GM18909 (cell line): ENCODE measurements around the gene COX5A.
A peak's percentile ranks its signal among the peaks of the same experiment; 100 is the strongest.
"Not testable (repeated sequence)": the region's sequence is repeated elsewhere in the genome, so short reads cannot be mapped to it uniquely, and the experiment has no call there.

ENCODE experiments used
- ATAC-seq: cut with Tn5 transposase; IDR thresholded peaks from one replicate; pipeline ENCODE4 v1.9.1; 2021; ENCODE audit warnings: mild to moderate bottlenecking; ENCODE audit not compliant: unreplicated experiment, poor library complexity

The COX5A gene

DNA sequence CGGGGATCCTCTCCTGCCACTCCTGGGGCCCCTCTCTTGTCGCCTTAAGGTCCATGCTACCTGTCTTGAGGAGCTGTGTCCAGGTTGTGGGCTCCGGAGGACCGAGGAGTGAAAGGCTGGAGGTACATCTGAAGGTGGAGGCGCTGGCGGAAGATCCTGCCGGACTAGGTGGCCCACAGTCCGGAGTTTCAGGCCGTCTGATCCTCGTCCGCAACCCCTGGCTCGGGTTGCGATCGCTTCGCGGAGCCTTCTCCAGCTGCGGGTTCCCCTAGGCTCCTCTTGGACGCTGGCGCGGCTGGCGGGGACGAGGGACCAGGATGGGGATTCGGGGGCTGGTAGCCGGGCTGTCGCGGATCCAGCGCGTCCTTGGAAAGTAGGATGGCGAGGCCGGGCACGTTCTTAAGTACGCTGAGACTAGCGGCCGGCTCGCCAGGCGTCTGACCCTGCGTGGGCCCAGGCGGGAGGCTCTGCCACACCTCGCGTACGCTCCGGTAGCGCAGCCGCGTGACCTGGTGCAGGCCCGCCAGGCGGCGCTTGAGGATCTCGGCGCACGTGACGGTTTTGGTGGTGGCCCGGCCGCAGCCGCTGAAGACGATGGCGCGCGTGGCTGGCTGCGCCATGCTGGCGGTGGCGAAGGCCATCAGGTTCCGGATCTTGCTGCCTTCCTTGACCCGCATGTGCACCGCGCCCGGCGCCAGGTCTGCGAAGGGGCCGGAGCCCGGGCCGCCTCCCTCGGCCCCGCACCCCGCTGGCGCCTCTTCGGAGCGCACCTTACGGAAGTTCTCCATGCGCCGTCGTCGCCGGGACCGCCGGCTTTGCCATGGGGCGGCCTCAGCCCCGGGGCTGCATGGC lies 18.1 kb upstream of the COX5A start:
- ATAC-seq, result peak; percentile 63

DNA sequence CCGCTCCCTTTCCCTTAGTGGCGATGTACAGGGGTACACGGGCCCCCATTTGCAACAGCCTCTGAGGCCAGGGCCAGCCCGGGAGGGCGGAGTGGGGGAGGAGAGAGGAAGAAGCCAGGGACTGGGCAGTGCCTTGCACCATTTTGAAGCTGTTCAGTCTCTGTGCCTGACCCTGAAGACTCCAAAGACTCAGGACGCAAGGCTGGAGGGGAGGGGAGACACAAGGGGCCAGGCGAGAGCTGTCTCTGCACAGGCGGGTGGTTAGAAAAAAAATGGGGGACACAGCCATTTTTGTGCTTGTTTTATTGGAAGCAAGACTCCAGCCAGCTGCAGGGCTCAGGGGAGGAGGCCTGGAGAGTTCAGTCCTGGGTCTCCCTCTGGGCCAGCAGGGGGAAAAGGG lies 17.1 kb upstream of the COX5A start:
- no peak for ATAC-seq

DNA sequence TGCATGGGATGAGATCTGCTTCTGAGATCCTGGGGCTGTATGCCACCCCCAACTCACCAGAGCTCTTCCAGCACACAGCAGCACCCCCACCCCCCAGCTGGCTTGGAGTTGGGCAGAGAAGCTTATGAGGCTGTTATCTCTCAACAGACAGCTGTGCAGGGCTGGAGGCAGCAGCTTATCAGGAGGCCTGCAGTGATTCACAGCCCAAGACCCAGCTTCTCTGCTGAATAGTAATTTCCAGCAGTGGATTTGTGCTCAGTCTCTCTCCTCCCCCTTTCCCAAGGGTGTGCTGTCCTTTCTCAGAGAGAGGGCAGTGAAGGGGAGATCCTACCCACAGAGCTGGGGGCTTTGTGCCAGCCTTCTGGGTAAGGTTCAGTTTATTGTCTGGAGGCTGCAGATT lies 16.6 kb upstream of the COX5A start:
- no peak for ATAC-seq

DNA sequence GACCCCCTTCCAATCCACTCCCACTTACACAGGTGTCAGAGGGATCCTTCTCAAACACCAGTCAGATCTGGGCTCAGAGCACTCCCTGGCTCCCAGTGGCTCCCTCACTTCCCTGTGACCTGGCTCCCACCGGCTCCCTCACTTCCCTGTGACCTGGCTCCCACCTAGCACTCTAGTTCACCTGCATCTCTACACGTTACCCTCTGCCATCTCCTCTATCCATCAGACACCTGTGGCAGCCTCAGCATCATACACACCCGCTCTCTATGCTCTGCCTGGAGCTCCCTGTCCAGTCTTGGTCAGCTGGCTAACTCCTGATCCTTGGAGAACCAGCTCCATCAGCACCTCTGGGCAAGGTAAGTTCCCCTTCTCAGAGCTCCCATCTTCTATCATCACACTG lies 13.1 kb upstream of the COX5A start:
- ATAC-seq, result no peak

DNA sequence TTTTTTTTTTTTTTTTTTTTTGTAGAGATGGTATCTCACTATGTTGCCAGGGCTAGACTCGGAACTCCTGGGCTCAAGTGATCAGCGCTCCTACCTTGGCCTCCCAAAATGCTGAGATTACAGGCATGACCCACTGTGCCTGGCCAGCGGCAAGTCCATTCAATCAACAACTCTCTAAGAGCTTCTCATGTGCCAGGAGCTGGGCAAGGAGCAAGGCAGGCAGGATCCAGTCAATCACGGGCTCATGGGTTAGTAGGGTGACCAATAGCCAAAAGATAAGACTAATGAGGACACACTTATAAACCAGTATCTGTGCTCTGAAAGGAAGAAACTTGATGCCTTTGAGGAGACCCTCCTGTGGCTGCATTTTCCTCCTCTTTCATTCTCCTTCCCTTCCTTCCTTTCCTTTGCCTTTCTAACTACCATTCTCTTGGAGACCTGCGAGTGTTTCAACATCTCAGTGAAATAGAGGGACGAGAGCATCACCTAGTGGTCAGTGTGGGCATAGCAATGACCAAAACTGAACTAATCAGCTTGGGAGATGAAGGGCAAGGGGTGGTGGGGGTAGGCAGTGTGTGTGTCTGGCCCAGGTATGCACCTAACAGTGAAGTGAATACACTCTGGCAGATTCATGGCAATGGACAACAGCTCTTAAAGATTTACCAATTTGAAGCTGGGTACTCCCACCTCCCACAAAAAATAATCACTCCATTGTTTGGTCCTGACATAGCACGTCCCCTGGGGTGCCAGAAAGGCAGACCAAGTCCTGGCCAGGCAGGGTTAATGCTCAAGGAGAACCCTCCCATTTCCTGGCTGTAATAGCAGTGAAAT lies 12.4 kb upstream of the COX5A start:
- no peak for ATAC-seq

DNA sequence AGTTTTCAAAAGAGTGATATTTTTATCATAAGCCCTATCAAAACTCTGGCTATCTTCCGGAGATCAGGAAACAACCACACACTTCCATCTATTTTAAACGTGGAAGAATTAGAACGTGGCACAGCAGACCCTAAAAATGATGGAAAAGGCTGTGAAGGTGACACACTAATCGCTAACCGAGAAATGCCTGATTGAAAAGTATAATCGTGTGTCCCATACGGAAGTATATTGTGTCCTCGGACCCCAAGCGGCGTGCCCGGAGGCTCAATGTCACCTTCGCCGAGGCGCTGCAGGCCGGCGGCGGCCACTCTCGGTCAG lies 642 bp downstream of the COX5A start:
- no peak for ATAC-seq

DNA sequence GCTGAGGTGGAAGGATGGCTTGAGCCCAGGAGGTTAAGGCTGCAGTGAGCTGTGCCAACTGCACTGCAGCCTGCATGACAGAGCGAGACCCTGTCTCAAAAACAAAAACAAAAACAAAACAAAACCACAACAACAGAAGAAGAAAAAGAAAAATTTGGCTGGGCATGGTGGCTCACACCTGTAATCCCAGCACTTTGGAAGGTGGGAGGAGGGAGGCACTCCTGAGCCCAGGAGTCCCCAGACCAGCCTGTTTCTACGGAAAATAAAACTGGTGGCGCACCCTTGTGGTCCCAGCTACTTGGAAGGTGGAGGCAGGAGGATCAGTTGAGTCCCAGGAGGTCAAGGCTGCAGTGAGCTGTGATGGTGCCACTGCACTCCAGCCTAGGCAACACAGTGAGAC lies 2.7 kb downstream of the COX5A start:
- ATAC-seq, result not testable (repeated sequence)

DNA sequence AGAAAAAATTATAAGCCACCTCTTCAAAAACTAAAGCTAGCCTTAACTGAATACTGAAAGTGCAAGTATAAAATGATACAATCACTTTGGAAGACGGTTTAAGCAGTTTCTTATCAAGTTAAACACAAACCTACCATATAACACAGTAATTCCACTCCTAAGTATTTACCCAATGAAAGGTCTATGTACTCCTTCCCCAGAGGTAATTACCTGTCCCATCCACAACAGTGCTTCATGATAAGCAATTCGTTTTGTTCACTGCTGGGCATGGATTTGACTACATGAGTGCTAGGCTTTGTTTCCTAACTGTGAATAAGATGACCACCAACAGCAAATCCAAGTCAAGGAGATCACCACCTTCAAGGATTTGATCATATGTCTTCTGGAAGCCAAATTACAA lies 4.3 kb downstream of the COX5A start:
- no peak for ATAC-seq

DNA sequence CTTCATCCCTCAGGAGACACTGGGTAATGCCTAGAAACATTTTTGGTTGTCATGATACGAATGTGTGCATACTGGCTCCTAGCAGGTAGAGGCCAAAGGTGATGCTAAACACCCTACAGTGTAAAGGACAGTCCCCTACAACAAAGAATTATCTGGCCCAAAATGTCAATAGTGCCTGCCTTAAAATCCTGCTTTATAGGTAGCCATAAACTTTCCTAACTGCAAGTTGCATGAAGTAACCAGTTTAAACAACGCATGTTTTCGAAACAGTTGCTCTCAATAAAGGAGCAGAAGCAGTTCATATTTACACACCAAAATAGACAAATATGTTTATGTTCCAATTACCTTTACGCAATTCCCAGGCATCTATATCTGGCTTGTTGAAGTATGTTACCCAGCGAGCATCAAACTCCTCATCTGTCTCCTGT lies 9.1 kb downstream of the COX5A start:
- ATAC-seq, result no peak

DNA sequence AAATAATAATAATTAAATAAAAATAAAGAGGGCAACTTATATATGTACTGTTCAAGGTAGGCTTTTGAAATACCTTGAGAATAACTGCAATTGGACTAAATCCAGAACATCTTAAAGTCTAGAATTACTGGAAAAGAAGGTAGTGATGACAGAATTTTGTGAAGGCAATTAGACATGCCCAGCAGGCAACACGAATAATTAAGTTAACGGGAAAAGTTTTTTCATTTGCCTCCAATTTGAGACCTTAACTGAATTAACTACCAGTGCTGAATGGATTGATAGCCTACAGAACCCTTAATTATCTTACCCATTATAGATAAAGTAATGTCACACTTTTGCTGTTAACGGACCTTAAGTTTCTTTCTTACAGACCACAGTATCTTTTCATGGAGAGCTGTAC lies 13.3 kb downstream of the COX5A start:
- no peak for ATAC-seq

DNA sequence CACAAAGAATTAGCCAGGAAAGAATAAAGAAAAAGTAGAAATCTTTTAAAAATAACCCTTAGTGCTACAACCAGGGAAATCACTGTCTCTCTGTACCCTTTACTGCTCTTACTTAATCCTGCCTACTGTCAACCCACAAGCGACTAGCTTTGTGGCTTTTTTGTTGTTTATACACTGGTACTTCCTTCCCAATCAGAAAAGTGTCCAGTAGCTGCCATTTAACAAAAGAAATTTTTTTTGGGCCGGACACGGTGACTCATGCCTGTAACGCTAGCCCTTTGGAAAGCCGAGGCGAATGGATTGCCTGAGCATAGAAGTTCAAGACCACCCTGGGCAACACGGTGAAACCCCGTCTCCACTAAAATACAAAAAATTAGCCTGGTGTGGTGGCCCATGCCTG lies 17.4 kb downstream of the COX5A start:
- no peak for ATAC-seq

DNA sequence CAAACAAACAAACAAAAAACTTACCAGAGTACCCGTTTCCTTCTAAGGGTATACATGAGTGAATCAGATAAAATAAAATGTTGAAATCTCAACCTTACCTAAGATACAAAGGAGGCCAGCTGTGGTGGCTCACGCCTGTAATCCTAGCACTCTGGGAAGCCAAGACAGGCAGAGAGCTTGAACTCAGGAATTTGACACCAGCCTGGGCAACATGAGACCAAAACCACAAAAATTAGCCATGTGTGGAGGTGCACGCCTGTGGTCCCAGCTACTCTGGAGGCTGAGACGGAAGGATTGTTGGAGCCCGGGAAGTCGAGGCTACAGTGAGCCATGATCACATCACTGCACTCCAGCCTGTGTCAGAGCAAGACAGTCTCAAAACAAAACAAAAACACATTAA lies 20.2 kb downstream of the COX5A start:
- no peak for ATAC-seq

DNA sequence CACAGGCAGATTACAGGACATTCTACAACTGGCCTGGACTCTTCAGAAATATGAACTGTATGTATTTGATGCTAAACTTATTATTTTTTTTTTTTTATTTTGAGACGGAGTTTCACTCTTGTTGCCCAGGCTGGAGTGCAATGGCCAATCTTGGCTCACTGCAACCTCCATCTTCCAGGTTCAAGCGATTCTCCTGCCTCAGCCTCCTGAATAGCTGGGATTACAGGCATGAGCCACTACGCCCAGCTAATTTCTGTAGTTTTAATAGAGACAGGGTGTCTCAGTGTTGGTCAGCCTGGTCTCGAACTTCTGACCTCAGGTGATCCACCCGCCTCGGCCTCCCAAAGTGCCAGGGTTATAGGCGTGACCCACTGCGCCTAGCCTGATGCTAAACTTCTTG lies 24.1 kb downstream of the COX5A start:
- ATAC-seq, result not testable (repeated sequence)

DNA sequence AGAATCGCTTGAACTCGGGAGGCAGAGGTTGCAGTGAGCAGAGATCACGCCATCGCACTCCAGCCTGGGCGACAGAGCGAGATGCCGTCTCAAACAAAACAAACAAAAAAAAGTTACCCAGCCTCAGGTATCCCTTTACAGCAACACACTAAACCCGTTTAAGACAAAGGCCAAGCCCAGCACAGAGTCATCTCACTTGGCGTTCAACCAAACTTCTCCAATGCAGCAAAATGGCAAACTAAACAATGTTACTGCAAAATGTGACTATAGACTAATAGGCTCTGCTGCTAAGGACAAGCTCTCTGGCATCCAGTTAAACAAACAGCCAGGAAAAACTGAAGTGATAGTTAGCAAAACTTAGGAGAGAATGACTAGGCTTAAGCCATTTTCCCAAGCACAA lies 24.8 kb downstream of the COX5A start:
- ATAC-seq, result no peak

DNA sequence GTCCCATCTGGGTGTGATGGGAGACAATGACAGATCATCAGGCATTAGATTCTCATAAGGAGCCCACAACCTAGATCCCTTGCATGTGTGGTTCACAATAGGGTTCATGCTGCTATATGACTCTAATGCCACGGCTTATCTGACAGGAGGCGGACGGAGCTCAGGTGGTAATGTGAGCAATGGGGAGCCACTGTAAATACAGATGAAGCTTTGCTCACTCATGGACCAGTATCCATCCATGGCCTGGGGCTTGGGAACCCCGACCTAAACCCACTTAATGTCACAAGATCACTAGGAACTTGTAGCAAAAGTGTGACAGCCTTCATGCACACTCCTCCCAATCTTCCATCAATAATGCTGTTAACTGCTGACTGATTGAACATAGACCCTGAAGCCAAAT lies 29.2 kb downstream of the COX5A start:
- ATAC-seq, result no peak

DNA sequence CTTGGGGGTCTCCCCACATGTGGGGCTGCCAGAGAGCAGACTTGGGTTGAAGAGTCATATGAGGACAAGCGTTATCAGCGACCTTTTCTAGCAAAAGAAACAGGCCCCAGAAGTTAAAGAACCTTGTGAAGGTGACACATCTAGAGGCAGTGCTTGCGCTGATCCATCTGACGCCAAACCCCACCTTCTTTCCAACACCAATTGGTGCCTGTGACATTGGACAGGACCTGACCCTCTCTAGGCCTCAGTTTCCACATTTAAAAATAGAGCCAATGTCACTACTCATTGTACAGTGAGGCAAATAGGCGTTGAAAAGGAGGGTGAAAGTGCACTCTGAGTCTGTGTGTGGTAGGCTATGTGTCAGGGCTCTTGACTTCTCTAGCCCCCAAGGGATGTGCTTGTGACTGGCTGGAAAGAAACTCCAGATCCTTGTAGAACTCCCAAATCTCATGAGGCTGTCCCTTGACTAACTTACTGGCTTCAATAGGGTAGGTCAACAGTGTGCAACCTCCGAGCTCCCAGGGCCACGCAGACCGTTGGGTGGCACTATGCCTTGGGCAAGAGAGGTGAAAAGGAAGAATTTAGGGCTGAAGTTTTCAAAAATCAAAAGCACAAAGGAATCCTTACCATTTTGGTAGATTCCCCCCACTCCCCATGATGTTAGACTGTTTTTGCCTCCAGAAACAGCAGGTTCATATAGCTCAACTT lies 30.6 kb downstream of the COX5A start:
- peak; percentile 13 for ATAC-seq

DNA sequence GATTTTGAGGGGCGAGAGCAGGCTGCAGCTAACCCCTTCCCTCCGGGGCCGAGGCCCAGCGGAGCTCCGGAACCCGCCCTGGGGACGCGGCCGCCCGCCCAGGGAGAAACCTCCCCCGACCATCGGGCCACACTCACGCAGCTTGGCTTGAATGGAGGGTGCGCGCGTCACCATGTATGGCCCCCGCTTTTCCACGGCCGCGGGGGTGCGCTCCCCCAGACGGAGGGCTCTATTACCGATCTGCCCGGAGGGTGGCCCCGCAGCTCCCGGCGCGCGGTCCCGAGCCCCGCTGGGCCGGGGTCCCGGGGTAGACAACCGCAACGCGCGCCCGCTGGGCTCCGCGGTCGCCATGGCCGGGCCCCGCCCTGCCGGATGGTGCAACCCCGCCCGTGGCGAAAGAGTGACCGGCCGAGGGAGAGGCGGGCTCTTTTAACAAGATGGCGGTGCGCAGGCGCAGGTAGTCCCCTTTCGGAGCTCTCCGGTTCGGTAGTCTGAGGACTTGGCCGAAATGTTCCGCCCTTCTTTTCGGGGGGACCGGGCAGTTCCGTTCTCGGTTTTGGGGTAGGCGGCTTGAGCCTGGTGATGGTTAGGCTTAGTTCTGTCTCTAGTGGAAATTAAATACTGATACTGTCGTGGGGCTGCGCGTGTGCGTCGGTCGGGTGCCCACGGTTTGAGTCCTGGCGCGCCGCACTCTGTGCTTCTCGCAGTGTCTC lies 31.3 kb downstream of the COX5A start, which contains the start of gene FAM219B:
Gene FAM219B (minus strand): TSS at position 402 of the 713 bp plus-strand sequence. CDS start 51 bp downstream, at position 351.
- peak; percentile 81 for ATAC-seq

DNA sequence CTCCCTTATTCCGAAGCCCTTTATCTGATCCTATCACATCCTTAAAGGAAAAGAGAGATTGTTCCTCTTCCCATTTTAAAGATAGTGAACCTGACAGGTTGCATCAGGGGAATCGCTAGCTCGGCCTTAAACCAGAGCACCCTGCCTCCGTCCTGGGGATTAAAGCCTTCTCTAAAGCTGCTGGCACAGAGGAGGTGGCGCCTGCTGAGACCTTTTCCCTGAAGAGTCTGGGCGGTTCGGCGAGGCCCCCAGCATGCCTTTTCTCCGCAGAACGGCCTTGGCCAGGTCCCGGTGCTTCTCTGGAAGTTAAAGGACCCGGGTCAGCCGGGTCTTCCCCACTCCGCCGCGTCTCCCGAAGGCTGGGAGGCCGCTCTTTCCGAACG lies 31.8 kb downstream of the COX5A start:
- peak; percentile 11 for ATAC-seq

DNA sequence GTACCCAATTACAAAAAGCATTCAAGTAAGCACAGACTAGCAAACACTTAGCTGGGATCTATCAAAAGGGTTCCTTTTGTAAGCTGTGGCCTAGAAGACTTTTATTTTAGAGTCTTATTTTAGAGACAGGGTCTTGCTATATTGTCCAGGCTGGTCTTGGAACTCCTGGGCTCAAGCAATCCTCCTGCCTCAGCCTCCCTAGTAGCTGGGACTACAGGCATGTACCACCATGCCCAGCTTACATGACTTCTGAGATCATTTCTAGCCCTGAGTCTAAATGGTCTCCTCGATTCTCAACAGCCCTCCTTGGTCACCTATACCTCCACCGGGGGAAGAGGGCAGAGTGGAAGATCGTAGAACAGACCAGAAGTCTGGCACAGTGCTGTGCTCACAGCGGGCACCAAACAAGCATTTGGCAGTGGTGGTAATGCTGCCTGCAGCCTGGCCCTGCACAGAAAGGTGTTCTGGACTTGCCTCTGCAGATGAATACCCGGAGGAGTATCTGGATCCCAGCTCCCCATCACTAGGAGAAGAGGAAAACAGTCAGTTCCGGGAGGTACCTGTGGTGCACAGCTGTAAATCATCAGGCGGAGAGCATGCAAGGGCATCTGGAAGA lies 33.6 kb downstream of the COX5A start:
- no peak for ATAC-seq

DNA sequence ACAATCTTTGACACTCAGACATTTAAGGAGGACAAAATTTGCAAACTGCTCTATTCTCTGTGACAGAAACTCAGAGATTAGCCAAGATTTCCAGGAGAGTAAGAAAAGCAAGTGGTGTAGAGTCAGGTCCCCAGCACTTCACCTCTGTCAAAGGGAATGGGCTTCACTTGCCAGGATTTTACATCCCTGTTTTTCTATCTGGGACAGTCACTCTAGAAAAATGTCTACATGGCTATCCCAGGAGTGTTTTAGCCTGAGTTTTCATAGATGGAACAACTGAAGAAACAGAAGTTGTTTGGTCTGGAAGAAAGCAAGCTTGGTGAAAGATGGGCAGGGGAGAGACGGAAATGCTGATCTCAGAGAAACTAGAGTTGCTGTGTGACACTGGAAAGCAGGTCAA lies 34.2 kb downstream of the COX5A start:
- ATAC-seq, result no peak
